Eye (tissue), 1 donor: Measurements from ENCODE around the gene MGAT3.
"Not testable (repeated sequence)": the region's sequence is repeated elsewhere in the genome, so short reads cannot be mapped to it uniquely, and the experiment has no call there.

Source experiments
- DNase-seq: peaks from one replicate; pipeline ENCODE4 v3.0.0-alpha.2; 2015

MGAT3 gene

GRCh38 chr22:39494471-39495120 lies 37.8 kb downstream of the MGAT3 start:
- DNase-seq: no peak

GRCh38 chr22:39496131-39496838 lies 39.5 kb downstream of the MGAT3 start:
- peak; percentile 92 for DNase-seq

GRCh38 chr22:39497429-39497828 lies 40.6 kb downstream of the MGAT3 start:
- DNase-seq: no peak

- DNase-seq: no peak
Measured at GRCh38 chr22:39498368-39498767, 41.6 kb downstream of the MGAT3 start.

- DNase-seq: peak; percentile 18
Measured at GRCh38 chr22:39498802-39499201, 42.0 kb downstream of the MGAT3 start.

GRCh38 chr22:39500101-39500500 lies 43.3 kb downstream of the MGAT3 start:
- no peak for DNase-seq

GRCh38 chr22:39501644-39502108 lies 44.9 kb downstream of the MGAT3 start:
- DNase-seq: no peak

GRCh38 chr22:39502109-39502788 lies 45.4 kb downstream of the MGAT3 start, which contains the start of gene MIEF1:
Gene MIEF1 (plus strand): TSS chr22:39502290. CDS start chr22:39511295, 9,005 bp downstream.
- DNase-seq: peak; percentile 98

- DNase-seq: no peak
Measured at GRCh38 chr22:39502789-39503409, 46.1 kb downstream of the MGAT3 start.

- no peak for DNase-seq
Measured at GRCh38 chr22:39503630-39504029, 46.8 kb downstream of the MGAT3 start.

GRCh38 chr22:39504071-39504470 lies 47.3 kb downstream of the MGAT3 start:
- no peak for DNase-seq

- DNase-seq: not testable (repeated sequence)
Measured at GRCh38 chr22:39507021-39507420, 50.2 kb downstream of the MGAT3 start.

- no peak for DNase-seq
Measured at GRCh38 chr22:39508393-39508792, 51.6 kb downstream of the MGAT3 start.

- DNase-seq: no peak
Measured at GRCh38 chr22:39510529-39511149, 53.8 kb downstream of the MGAT3 start.

GRCh38 chr22:39511226-39511625 lies 54.4 kb downstream of the MGAT3 start:
- no peak for DNase-seq

GRCh38 chr22:39512026-39512425 lies 55.2 kb downstream of the MGAT3 start:
- DNase-seq: no peak

- DNase-seq: no peak
Measured at GRCh38 chr22:39513791-39514190, 57.0 kb downstream of the MGAT3 start.

- DNase-seq: peak; percentile 79
Measured at GRCh38 chr22:39514373-39514973, 57.7 kb downstream of the MGAT3 start.

GRCh38 chr22:39515266-39516050 lies 58.6 kb downstream of the MGAT3 start:
- DNase-seq: no peak

- DNase-seq: no peak
Measured at GRCh38 chr22:39517470-39517869, 60.7 kb downstream of the MGAT3 start.

GRCh38 chr22:39518144-39518786 lies 61.5 kb downstream of the MGAT3 start:
- no peak for DNase-seq
